Duodenal mucosa (tissue), 2 donors: ENCODE data around the gene LIPG.
A peak's percentile ranks its signal among the peaks of the same experiment; 100 is the strongest.

Source experiments
- H3K27ac ChIP-seq: one replicate; pipeline ENCODE4 v1.7.0; 2013; ENCODE audit warnings: low read depth, low read length
- H3K27me3 ChIP-seq, 2 donors: one replicate each; pipeline ENCODE4 v1.7.0; 2013; ENCODE audit warnings: low read length in 2 of 2, control low read depth in 1 of 2; ENCODE audit not compliant: insufficient read depth in 2 of 2, control insufficient read depth in 1 of 2
- H3K36me3 ChIP-seq, 2 donors: one replicate each; pipeline ENCODE4 v1.7.0; 2013; ENCODE audit warnings: low read length in 2 of 2, control low read depth in 1 of 2; ENCODE audit not compliant: insufficient read depth in 2 of 2, control insufficient read depth in 1 of 2
- H3K4me1 ChIP-seq, 2 donors: one replicate each; pipeline ENCODE4 v1.7.0; 2013; ENCODE audit warnings: low read length in 2 of 2, control low read depth in 1 of 2; ENCODE audit not compliant: insufficient read depth in 2 of 2, control insufficient read depth in 1 of 2
- H3K4me3 ChIP-seq, 2 donors: one replicate each; pipeline ENCODE4 v1.7.0; 2013; ENCODE audit warnings: low read length in 2 of 2, low read depth in 1 of 2
- H3K9ac ChIP-seq, 2 donors: one replicate each; pipeline ENCODE4 v1.7.0; 2013; ENCODE audit warnings: low read length in 2 of 2, low read depth in 1 of 2
- H3K9me3 ChIP-seq, 2 donors: one replicate each; pipeline ENCODE4 v1.7.0; 2013; ENCODE audit warnings: low read length in 2 of 2, control low read depth in 1 of 2; ENCODE audit not compliant: control insufficient read depth in 1 of 2

Gene LIPG

GRCh38 chr18:49560624-49561288 is 1.1 kb upstream of the LIPG start:
- H3K36me3 ChIP-seq: no peaks in the 10 kb centered on the region
- peak overlapping the region; percentile 6 to 76 for H3K9ac ChIP-seq
- H3K4me3 ChIP-seq: peak overlapping the region; percentile 65 to 87
- H3K4me1 ChIP-seq: peaks cover 24 to 31% of the 10 kb centered on the region in 2 donors
- no peaks in the 10 kb centered on the region for H3K9me3 ChIP-seq
- H3K27me3 ChIP-seq: peaks cover 7 to 14% of the 10 kb centered on the region in 2 donors
- H3K27ac ChIP-seq: no peak overlapping the region

DNA sequence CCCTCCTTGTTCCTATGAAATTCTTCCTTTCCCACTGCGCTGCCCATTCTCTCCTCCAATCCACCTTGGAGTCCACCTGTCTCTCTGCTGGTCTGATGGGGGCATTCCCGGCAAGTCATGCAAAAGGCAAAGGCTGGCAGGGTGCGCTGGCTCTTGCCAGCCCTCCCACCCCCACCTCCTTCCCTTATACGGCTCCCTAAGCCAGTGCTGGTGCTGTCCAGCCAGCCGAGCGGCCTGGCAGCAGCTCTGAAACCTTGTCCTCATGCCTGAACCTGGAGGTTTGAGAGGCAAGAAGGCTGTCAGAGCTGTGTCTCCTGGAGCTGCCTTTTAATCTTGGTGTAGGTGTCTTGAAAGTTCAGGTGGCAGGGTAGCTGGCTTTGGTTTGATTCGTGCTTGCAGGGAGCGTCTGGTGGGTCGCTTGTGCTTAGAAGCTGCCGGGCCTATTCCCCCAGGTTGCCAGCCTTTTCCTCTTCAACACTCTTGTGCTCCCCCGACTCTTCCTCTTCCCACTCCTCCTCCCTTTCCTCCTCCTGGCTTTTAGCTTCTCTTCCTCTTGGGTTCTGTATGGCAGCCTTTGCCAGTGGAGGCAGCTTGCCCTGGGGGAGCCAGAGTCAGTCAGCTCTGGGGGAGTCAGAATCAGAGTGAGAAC is 748 bp downstream of the LIPG start:
- Histone ChIP-seq H3K27ac (no peak overlapping the region), H3K4me3 (peak overlapping the region; percentile 65 to 87), H3K36me3 (peaks cover 0 to 10% of the 10 kb centered on the region in 2 donors), H3K9ac (peak overlapping the region; percentile 40 to 61), H3K4me1 (peaks cover 29 to 35% of the 10 kb centered on the region in 2 donors), H3K9me3 (no peaks in the 10 kb centered on the region), H3K27me3 (peaks cover 7 to 14% of the 10 kb centered on the region in 2 donors)

- peak overlapping the region; percentile 65 to 87 for H3K4me3 ChIP-seq
- H3K36me3 ChIP-seq: peaks cover 0 to 10% of the 10 kb centered on the region in 2 donors
- no peaks in the 10 kb centered on the region for H3K9me3 ChIP-seq
- no peak overlapping the region for H3K27ac ChIP-seq
- peaks cover 29 to 35% of the 10 kb centered on the region in 2 donors for H3K4me1 ChIP-seq
- peak overlapping the region; percentile 40 to 61 for H3K9ac ChIP-seq
- peaks cover 7 to 14% of the 10 kb centered on the region in 2 donors for H3K27me3 ChIP-seq
These were observed 1.3 kb downstream of the LIPG start for GRCh38 chr18:49563130-49563540.

- Histone ChIP-seq H3K4me3 (peak overlapping the region; percentile 65 to 87), H3K4me1 (peaks cover 33 to 35% of the 10 kb centered on the region in 2 donors), H3K9me3 (no peaks in the 10 kb centered on the region), H3K9ac (peak overlapping the region in 1 of 2 donors; percentile 61), H3K27ac (no peak overlapping the region), H3K36me3 (peaks cover 0 to 10% of the 10 kb centered on the region in 2 donors), H3K27me3 (peaks cover 7 to 13% of the 10 kb centered on the region in 2 donors)
These were observed 2.1 kb downstream of the LIPG start for GRCh38 chr18:49563701-49564517.

DNA sequence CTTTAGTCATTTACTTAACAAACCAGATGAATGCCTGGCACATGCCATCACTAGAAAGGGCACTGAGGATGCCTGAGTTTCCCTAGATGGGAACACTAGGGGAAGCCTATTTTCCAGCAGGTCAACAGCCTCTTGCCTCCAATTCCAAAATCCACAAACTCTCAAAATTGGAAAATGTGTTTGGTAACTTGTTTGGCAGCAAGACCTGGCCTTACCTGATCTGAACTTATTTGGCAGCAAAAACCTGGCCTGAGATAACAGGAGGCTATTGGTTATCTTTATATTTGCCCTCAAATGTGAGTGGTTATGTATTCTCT is 2.6 kb downstream of the LIPG start:
- Histone ChIP-seq H3K27ac (no peak overlapping the region), H3K4me1 (peaks cover 35% of the 10 kb centered on the region in 2 donors), H3K4me3 (peak overlapping the region; percentile 65 to 87), H3K9me3 (no peaks in the 10 kb centered on the region), H3K9ac (no peak overlapping the region), H3K27me3 (peaks cover 7 to 11% of the 10 kb centered on the region in 2 donors), H3K36me3 (peaks cover 0 to 13% of the 10 kb centered on the region in 2 donors)

GRCh38 chr18:49565101-49565500 is 3.2 kb downstream of the LIPG start:
- H3K4me1 ChIP-seq: peaks cover 33 to 35% of the 10 kb centered on the region in 2 donors
- H3K9ac ChIP-seq: peak overlapping the region in 1 of 2 donors; percentile 16
- H3K9me3 ChIP-seq: no peaks in the 10 kb centered on the region
- H3K36me3 ChIP-seq: peaks cover 0 to 19% of the 10 kb centered on the region in 2 donors
- H3K27me3 ChIP-seq: peaks cover 7 to 11% of the 10 kb centered on the region in 2 donors
- H3K4me3 ChIP-seq: peak overlapping the region in 1 of 2 donors; percentile 43
- H3K27ac ChIP-seq: no peak overlapping the region

GRCh38 chr18:49565612-49566011 is 3.8 kb downstream of the LIPG start:
- Histone ChIP-seq H3K9me3 (no peaks in the 10 kb centered on the region), H3K27me3 (peaks cover 3 to 6% of the 10 kb centered on the region in 2 donors), H3K9ac (peak overlapping the region in 1 of 2 donors; percentile 16), H3K27ac (no peak overlapping the region), H3K36me3 (peaks cover 0 to 22% of the 10 kb centered on the region in 2 donors), H3K4me1 (peaks cover 28 to 35% of the 10 kb centered on the region in 2 donors), H3K4me3 (peak overlapping the region in 1 of 2 donors; percentile 43)

DNA sequence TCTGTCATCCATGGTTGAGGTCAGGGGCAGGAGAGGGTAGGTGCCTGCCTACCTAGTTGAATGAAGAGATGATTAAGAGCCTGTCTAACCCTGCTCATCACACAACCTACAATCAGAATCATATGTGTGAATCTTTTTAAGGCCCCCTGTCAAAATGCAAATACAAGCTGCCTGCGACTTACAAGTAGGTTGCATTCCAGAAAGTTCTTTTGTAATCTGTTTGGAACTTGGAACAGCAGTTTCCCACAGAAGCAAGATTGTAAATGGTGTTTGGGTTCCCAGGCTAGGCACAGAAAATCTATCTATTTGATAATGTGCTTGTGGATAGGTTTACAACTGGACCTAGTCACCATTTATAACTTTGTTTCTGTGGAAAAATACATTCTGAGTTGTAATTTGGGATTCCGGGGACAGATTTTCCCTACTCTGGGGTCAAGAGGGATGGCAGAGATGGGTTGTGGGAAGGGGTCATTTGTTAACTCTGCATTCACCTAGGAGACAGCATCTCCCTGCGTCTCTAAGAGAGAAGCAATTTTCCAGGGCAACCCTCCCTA is 4.4 kb downstream of the LIPG start:
- H3K27me3 ChIP-seq: peaks cover 0 to 4% of the 10 kb centered on the region in 2 donors
- no peak overlapping the region for H3K4me3 ChIP-seq

GRCh38 chr18:49566985-49567384 is 5.1 kb downstream of the LIPG start:
- Histone ChIP-seq H3K4me1 (peaks cover 16 to 35% of the 10 kb centered on the region in 2 donors), H3K9me3 (no peaks in the 10 kb centered on the region), H3K27me3 (peaks cover 0 to 4% of the 10 kb centered on the region in 2 donors), H3K36me3 (peaks cover 6 to 33% of the 10 kb centered on the region in 2 donors), H3K9ac (no peak overlapping the region), H3K27ac (no peak overlapping the region), H3K4me3 (no peak overlapping the region)

More for the DNA sequence above, 4.4 kb downstream of the LIPG start:
- Histone ChIP-seq H3K36me3 (peaks cover 6 to 28% of the 10 kb centered on the region in 2 donors), H3K27ac (no peak overlapping the region), H3K9me3 (no peaks in the 10 kb centered on the region), H3K4me1 (peaks cover 21 to 35% of the 10 kb centered on the region in 2 donors), H3K9ac (no peak overlapping the region)
